OCI-LY3 (cell line): ENCODE results near the gene CLPSL2.

Experiments
- EZH2phosphoT487 ChIP-seq: fragments of 200-600 bp; shearing (Covaris generic); IDR thresholded peaks from 2 replicates; pipeline ENCODE4 v1.6.1; 2018; ENCODE audit warnings: antibody characterized with exemption, mixed run types, low read depth
- TF ChIP-seq, protein P1 (sequence below): fragments of 200-600, 300-600 bp; sonication (generic); IDR thresholded peaks from 2 replicates; pipeline ENCODE4 v1.5.1; 2014; ENCODE audit warnings: antibody characterized with exemption, low read length, low read depth

DNA sequence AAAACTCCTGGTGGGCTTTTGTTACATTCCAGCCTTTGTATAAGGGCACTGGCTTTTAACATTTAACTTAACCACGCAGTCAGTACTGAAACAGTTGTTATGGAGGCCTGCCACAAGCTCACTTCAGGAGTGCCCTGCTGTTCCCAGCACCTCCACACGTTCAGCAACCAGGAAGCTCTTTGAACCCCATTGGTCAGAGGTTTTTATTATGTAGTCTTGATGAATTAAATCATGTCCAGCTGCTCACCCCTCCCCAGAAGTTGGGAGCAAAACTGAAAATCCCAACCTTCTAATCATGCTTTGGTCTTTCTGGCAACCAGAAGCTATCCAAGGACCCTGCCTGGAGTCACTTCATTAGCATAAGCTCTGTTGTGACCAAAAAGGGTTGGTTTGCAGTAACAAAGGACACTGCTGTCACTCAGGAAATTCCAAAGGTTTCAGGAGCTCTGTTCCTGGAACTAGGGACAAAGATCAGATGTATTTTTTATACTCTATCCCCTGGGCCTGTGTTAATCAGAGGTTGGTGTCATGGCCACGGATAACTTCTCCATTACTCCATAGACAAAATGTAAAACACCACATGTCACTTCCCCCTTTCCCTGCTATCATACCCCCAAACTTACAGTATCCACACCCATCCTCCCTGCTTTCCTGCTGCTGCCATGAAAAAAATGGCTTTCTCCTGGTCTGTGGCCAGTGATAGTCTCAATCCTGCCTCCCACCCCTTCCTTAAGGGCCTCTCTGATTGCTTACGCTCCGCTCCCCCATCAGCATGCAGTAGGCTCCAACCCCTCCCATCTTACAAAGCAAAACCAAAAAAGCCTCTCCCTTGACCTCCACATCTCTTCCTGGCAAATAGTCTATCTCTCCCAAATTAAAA lies 36.5 kb upstream of the CLPSL2 start:
- TF ChIP-seq, protein P1, sequence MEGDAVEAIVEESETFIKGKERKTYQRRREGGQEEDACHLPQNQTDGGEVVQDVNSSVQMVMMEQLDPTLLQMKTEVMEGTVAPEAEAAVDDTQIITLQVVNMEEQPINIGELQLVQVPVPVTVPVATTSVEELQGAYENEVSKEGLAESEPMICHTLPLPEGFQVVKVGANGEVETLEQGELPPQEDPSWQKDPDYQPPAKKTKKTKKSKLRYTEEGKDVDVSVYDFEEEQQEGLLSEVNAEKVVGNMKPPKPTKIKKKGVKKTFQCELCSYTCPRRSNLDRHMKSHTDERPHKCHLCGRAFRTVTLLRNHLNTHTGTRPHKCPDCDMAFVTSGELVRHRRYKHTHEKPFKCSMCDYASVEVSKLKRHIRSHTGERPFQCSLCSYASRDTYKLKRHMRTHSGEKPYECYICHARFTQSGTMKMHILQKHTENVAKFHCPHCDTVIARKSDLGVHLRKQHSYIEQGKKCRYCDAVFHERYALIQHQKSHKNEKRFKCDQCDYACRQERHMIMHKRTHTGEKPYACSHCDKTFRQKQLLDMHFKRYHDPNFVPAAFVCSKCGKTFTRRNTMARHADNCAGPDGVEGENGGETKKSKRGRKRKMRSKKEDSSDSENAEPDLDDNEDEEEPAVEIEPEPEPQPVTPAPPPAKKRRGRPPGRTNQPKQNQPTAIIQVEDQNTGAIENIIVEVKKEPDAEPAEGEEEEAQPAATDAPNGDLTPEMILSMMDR: no peak
- TF ChIP-seq EZH2phosphoT487: no peak
